HFFc6 (cell line): ENCODE results near the gene ALDOA. TPM values are rescaled to one million over a fixed set of nuclear protein-coding genes. Genes with fewer than 3 reads are reported as not detected.
A peak's percentile ranks its signal among the peaks of the same experiment; 100 is the strongest.

ENCODE experiments used
- DNase-seq: peaks from one replicate; pipeline ENCODE4 v3.0.0-alpha.2; 2018
- H3K27ac Mint-ChIP-seq: 2 replicates; pipeline ENCODE4 v1.8.0; 2020; ENCODE audit warnings: mild to moderate bottlenecking, mixed read lengths
- H3K27me3 Mint-ChIP-seq: 2 replicates; pipeline ENCODE4 v1.8.0; 2021; ENCODE audit warnings: mild to moderate bottlenecking, moderate library complexity, mixed read lengths; ENCODE audit not compliant: insufficient read depth
- H3K36me3 Mint-ChIP-seq: 2 replicates; pipeline ENCODE4 v1.8.0; 2021; ENCODE audit warnings: low read depth, mixed read lengths
- H3K4me1 Mint-ChIP-seq: 2 replicates; pipeline ENCODE4 v1.8.0; 2020; ENCODE audit warnings: low read depth, mixed read lengths
- H3K4me3 Mint-ChIP-seq: 2 replicates; pipeline ENCODE4 v1.8.0; 2020; ENCODE audit warnings: mild to moderate bottlenecking, moderate library complexity, mixed read lengths
- H3K9me3 Mint-ChIP-seq: 2 replicates; pipeline ENCODE4 v1.8.0; 2020; ENCODE audit warnings: mild to moderate bottlenecking, mixed read lengths
- total RNA-seq, 6 experiments: library from RNA; stranded (reverse); fragmentation: NEBNext Ultra II Directional; extraction: Animal tissue kit (Norgen Biotek cat#: 25700); gene quantifications; 2 replicates in 1 of 6; 3 replicates in 5 of 6; pipeline ENCODE4 v1.2.3, GENCODE V29; 2021
- TF ChIP-seq, protein P1 (sequence below): fragments of 200-600 bp; sonication (generic); IDR thresholded peaks from 2 replicates; pipeline ENCODE4 v1.5.0; 2021; ENCODE audit warnings: antibody characterized with exemption, mild to moderate bottlenecking

Gene ALDOA
- total RNA-seq, 6 experiments from 2014 or later, result 1,621 to 1,937 (median 1,752) TPM

DNA sequence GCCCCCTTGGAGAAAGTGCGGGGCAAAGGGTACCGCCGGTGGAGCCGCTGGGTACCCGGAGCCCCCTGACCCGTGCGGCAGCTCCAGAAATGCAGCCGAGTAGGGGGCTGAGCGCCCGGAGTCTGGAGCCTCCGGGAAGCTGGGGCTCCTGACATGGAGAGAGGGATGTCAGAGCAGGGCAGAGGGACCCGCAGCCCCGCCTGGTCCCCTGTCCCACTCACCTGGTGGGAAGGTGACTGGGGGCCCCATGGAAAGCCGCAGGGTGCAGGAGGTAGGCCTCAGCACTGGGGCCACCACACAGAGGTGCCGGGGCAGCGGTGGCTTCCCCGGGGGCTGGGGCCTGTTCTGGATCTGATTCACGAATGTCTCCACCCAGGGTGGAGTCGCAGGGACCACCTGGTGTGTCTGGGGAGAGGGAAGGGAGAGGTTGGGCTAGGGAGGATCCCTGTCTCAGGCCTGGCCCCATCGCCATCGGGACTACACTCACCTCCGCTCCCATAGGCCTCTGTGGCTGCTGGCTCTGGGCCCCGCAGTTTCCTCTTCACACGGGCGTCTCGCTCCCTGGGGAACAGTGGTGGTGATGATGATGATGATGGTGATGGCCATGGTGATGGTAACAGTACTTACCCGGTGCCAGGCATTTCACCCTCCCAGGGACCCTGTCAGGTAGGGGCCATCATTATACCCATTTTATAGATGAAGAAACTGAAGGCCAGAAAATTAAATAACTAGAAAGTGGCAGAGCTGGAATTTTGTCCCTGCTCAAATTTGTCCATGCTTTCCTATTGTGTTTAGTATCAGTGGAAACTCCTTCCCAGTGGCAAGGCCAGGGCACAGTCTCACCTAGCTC, 21.0 kb downstream of the ALDOA start:
- DNase-seq, result no peak
- TF ChIP-seq, protein P1, sequence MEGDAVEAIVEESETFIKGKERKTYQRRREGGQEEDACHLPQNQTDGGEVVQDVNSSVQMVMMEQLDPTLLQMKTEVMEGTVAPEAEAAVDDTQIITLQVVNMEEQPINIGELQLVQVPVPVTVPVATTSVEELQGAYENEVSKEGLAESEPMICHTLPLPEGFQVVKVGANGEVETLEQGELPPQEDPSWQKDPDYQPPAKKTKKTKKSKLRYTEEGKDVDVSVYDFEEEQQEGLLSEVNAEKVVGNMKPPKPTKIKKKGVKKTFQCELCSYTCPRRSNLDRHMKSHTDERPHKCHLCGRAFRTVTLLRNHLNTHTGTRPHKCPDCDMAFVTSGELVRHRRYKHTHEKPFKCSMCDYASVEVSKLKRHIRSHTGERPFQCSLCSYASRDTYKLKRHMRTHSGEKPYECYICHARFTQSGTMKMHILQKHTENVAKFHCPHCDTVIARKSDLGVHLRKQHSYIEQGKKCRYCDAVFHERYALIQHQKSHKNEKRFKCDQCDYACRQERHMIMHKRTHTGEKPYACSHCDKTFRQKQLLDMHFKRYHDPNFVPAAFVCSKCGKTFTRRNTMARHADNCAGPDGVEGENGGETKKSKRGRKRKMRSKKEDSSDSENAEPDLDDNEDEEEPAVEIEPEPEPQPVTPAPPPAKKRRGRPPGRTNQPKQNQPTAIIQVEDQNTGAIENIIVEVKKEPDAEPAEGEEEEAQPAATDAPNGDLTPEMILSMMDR, result no peak
- H3K27me3 Mint-ChIP-seq, result peaks cover 2% of the 10 kb centered on the region
- peaks cover 26% of the 10 kb centered on the region for H3K4me1 Mint-ChIP-seq
- H3K36me3 Mint-ChIP-seq, result peaks cover 24% of the 10 kb centered on the region
- no peak overlapping the region for H3K27ac Mint-ChIP-seq
- no peaks in the 10 kb centered on the region for H3K9me3 Mint-ChIP-seq
- no peak overlapping the region for H3K4me3 Mint-ChIP-seq

DNA sequence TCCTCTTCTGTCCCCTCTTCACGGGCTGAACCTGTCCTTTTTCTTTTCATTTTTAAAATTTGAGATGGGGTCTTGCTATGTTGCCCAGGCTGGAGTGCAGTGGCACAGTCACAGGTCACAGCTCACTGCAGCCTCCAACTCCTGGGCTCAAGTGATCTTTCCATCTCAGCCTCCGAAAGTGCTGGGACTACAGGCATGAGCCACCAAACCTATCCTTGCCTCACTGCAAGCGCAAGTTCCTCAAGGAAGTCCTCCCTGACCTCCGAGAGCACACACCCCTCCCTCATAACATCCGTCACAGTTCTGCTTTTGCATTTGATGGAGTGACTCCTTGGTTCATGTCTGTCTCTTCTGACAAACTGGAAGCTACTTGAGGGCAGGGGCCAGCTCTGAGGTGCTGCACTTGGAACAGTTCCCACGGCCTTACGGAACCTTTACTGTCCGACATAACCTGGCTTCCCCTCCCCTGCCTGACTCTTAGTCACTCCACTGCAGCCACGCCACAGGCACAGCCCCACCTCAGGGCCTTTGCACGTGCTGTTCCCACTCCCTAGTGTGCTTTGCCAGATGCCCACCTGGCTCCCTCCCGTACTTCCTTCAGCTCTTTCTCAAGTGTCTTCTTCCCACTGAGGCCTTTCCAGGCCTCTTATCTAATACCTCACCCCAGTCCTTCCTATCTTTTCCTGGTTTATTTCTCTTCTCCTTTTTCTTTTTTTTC, 21.8 kb downstream of the ALDOA start:
- TF ChIP-seq, protein P1, result no peak
- Mint-ChIP-seq H3K27me3 (peaks cover 2% of the 10 kb centered on the region; the same call in 1 of the 2 replicates), H3K4me1 (peaks cover 34% of the 10 kb centered on the region), H3K27ac (peak overlapping the region; percentile 51), H3K36me3 (peaks cover 18% of the 10 kb centered on the region), H3K9me3 (no peaks in the 10 kb centered on the region), H3K4me3 (no peak overlapping the region; the same call in 1 of the 2 replicates)
- DNase-seq, result no peak

DNA sequence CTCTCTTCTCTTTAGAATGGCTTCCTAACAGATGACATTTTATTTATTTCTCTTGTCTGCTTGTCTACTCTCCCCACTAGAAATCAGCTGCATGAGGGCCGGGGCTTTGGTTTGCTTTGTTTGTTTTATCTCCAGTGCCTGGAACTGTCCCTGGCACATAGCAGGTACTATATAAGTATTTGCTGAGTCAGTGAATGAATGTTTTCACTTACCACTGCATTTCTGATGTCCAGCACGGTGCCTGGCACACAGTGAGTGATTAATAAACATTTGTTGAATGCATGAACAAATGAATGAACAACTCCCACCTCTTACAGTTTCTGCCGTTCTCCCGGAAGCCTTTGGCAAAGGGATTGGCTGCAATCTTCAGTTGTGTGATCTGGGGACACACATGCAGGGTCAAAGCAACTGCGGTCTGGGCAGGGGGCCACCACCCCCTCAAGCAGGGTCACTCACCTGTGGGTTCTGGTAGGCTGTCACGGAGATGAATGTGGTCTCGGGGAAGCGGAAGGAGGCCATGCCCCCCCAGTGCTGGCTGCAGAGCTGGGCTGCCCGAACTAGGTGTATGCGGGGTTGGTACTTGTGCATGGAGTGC, 22.8 kb downstream of the ALDOA start:
- TF ChIP-seq, protein P1, result no peak
- H3K27me3 Mint-ChIP-seq, result peaks cover 2% of the 10 kb centered on the region; the same call in 1 of the 2 replicates
- peaks cover 41% of the 10 kb centered on the region for H3K4me1 Mint-ChIP-seq
- 0 out of 2 replicates have a peak overlapping the region, but pooled peaks have one; percentile 34 for H3K27ac Mint-ChIP-seq
- peaks cover 8% of the 10 kb centered on the region for H3K36me3 Mint-ChIP-seq
- no peak for DNase-seq
- H3K9me3 Mint-ChIP-seq, result no peaks in the 10 kb centered on the region
- H3K4me3 Mint-ChIP-seq, result no peak overlapping the region

DNA sequence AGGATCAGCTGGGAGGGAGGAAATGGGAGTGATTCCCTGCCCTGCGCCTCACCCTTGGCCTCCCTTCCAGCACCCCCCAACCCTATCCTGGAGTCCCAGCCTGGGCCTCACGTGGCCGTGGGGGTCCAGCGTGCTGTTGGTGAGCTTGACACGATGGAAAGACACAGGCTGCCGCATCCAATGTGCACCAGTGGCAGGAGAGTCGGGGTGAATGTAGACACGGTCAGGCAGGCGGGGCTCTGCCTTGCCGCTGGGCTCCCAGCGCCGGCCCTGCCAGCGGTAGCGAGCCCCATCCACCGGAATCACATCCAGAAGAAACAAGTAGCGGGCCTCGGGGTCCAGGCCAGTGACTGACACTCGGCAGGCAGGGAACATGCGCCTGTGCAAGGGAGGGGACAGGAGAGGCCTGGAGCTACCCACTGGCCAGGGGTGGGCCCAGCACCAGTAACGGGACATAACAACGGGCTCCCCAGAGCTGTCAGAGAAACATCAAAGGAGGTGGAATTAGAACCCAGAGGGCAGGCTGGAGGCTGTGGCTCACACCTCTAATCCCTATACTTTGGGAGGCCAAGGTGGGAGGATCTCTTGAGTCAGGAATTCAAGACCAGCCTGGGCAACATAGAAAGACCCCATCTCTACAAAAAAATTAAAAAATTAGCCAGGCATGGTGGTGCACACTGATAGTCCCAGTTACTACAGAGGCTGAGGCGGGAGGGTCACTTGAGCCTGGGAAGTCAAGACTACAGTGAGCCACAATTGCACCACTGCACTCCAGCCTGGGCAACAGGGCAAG, 23.5 kb downstream of the ALDOA start:
- DNase-seq, result no peak
- TF ChIP-seq, protein P1, result no peak
- peaks cover 41% of the 10 kb centered on the region for H3K4me1 Mint-ChIP-seq
- H3K9me3 Mint-ChIP-seq, result no peaks in the 10 kb centered on the region
- no peak overlapping the region for H3K4me3 Mint-ChIP-seq
- peaks cover 2% of the 10 kb centered on the region; the same call in 1 of the 2 replicates for H3K27me3 Mint-ChIP-seq
- H3K36me3 Mint-ChIP-seq, result peaks cover 8% of the 10 kb centered on the region
- peak overlapping the region; percentile 85; the same call in 1 of the 2 replicates for H3K27ac Mint-ChIP-seq
